ENCODE measurements around the gene MRPL36.

The MRPL36 gene

GRCh38 chr5:1781726-1782384 lies 17.8 kb downstream of the MRPL36 start:
- DNase-seq (ENCODE audit: low read depth in 3 of 3): no peak

- DNase-seq (ENCODE audit: low read depth in 3 of 3): no peak
Observed at GRCh38 chr5:1781107-1781506, 18.5 kb downstream of the MRPL36 start.

GRCh38 chr5:1780614-1780930 lies 19.1 kb downstream of the MRPL36 start:
- DNase-seq (ENCODE audit: low read depth in 3 of 3): no peak

- DNase-seq (ENCODE audit: low read depth in 3 of 3): no peak
Observed at GRCh38 chr5:1779782-1780613, 19.6 kb downstream of the MRPL36 start.

- DNase-seq (ENCODE audit: low read depth in 3 of 3): no peak
Observed at GRCh38 chr5:1779021-1779680, 20.5 kb downstream of the MRPL36 start.

GRCh38 chr5:1778138-1779020 lies 21.3 kb downstream of the MRPL36 start:
- DNase-seq (ENCODE audit: low read depth in 3 of 3): no peak

GRCh38 chr5:1777281-1778137 lies 22.1 kb downstream of the MRPL36 start:
- DNase-seq (ENCODE audit: low read depth in 3 of 3): no peak

- DNase-seq (ENCODE audit: low read depth in 3 of 3): no peak
Observed at GRCh38 chr5:1776831-1777230, 22.8 kb downstream of the MRPL36 start.

GRCh38 chr5:1772634-1773033 lies 27.0 kb downstream of the MRPL36 start:
- DNase-seq (ENCODE audit: low read depth in 3 of 3): no peak

GRCh38 chr5:1771149-1772065 lies 28.2 kb downstream of the MRPL36 start:
- DNase-seq (ENCODE audit: low read depth in 3 of 3): no peak

GRCh38 chr5:1770443-1770802 lies 29.2 kb downstream of the MRPL36 start:
- DNase-seq (ENCODE audit: low read depth in 3 of 3): no peak

- DNase-seq (ENCODE audit: low read depth in 3 of 3): no peak
Observed at GRCh38 chr5:1769752-1770442, 29.7 kb downstream of the MRPL36 start.

GRCh38 chr5:1769017-1769640 lies 30.5 kb downstream of the MRPL36 start:
- no peak for DNase-seq (ENCODE audit: low read depth in 3 of 3)

- DNase-seq (ENCODE audit: low read depth in 3 of 3): no peak
Observed at GRCh38 chr5:1768283-1769000, 31.2 kb downstream of the MRPL36 start.

GRCh38 chr5:1767524-1768282 lies 31.9 kb downstream of the MRPL36 start:
- DNase-seq (ENCODE audit: low read depth in 3 of 3): no peak

- DNase-seq (ENCODE audit: low read depth in 3 of 3): no peak
Observed at GRCh38 chr5:1765880-1766235, 33.8 kb downstream of the MRPL36 start.

GRCh38 chr5:1765141-1765879 lies 34.3 kb downstream of the MRPL36 start:
- DNase-seq (ENCODE audit: low read depth in 3 of 3): no peak
